Measurements from ENCODE around the gene ELMOD3. TPM values are rescaled to one million over a fixed set of nuclear protein-coding genes. Genes with fewer than 3 reads are reported as not detected.
"Not testable (repeated sequence)": the region's sequence is repeated elsewhere in the genome, so short reads cannot be mapped to it uniquely, and the experiment has no call there.

Gene ELMOD3
- total and polyA plus RNA-seq, 7 experiments from 2014 or later, result 9.4 to 33.3 (median 21.0) TPM

DNA sequence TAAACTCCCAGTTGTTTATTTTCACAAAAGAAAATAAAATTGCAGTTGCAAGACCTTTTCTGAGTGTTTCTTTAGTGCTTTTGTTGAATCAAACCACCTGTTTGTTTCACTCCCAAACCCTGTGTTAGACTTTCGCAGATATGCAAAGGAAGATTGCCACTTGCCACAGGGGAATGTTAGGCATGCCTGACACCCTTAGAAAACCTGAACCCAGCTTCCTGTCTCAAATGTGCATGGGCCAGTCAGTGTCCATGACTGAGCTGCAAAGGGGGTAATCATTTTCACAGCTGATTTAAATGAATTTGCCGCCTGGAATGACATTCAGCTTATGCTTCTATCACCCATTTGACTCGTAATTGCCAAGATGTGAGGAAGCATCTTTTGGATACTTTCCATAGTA is 44.2 kb upstream of the ELMOD3 start:
- Mint-ChIP-seq H3K27ac (peak overlapping the region; percentile 58 to 98 (median 95)), H3K9me3 (peaks cover 0 to 2% (median 0%) of the 10 kb centered on the region in 11 donors), H3K4me1 (peaks cover 21 to 59% (median 46%) of the 10 kb centered on the region in 7 donors), H3K36me3 (peaks cover 0 to 21% (median 0%) of the 10 kb centered on the region in 5 donors), H3K27me3 (peaks cover 0 to 1% (median 0%) of the 10 kb centered on the region in 5 donors), H3K4me3 (peak overlapping the region; percentile 80 to 93 (median 86))
- no peaks in the 10 kb centered on the region for H3K9me3 ChIP-seq (ENCODE audit: control insufficient read depth in 2 of 3, low read length in 3 of 3)
- intact Hi-C loops (cut with micrococcal nuclease), result loop anchor here in 1 of 2 donors (1.0 kb wide), 2 partner anchors 10 to 17 kb away; partner anchors contain the start of gene TGOLN2
- peaks cover 11 to 31% of the 10 kb centered on the region in 2 donors for H3K4me1 ChIP-seq (ENCODE audit: control insufficient read depth in 2 of 2, insufficient read depth in 2 of 2, low read length in 2 of 2)
- no peak for DNase-seq
- no peak for ATAC-seq
- no peaks in the 10 kb centered on the region for H3K27me3 ChIP-seq (ENCODE audit: control insufficient read depth in 2 of 2, insufficient read depth in 2 of 2, low read length in 2 of 2)
- ChIA-PET POLR2A (interaction anchor here (1.6 to 9.5 kb wide), 3 partner anchors 10 to 229 kb away, joined by 7 to 220 read pairs (median 8); partner anchors contain the start of genes MAT2A and TGOLN2), CTCF (interaction anchor here (1.4 to 2.1 kb wide), 5 partner anchors 8 to 16 kb away, joined by 4 to 9 read pairs (median 7); no protein-coding TSS in a partner anchor)
- H3K36me3 ChIP-seq (ENCODE audit: control insufficient read depth in 2 of 3, insufficient read depth in 3 of 3, low read length in 3 of 3), result peaks cover 0 to 18% (median 0%) of the 10 kb centered on the region in 3 experiments
- H3K27ac ChIP-seq (ENCODE audit: low read depth, low read length), result peak overlapping the region; percentile 67
- H3K4me3 ChIP-seq (ENCODE audit: low read length), result no peak overlapping the region

DNA sequence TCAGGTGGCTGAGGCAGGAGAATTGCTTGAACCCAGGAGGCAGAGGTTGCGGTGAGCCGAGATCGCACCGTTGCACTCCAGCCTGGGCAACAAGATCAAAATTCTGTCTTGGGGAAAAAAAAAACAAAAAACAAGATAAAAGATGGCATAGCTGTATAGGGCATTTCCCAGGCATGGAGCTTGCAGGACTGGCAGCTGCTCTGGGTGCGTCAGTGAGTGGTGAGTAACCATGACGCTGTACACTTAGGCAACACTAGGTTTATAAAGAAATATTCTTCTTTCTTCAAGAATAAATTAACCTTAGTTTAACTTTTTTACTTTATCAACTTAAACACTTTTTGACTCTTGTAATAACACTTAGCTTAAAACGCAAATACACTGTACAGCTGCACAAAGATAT is 42.2 kb upstream of the ELMOD3 start:
- H3K4me1 ChIP-seq (ENCODE audit: control insufficient read depth in 2 of 2, insufficient read depth in 2 of 2, low read length in 2 of 2), result peaks cover 11 to 29% of the 10 kb centered on the region in 2 donors
- peaks cover 0 to 2% (median 0%) of the 10 kb centered on the region in 11 donors for H3K9me3 Mint-ChIP-seq
- CTCF ChIA-PET, result interaction anchor here (1.9 kb wide), 1 partner anchor 12 kb away, joined by 12 read pairs; no protein-coding TSS in a partner anchor
- POLR2A ChIA-PET, result interaction anchor here (0.5 to 2.0 kb wide), 7 partner anchors 11 to 836 kb away, joined by 3 to 8 read pairs (median 5); partner anchors contain the start of genes ELMOD3, RETSAT and TGOLN2
- no peaks in the 10 kb centered on the region for H3K27me3 Mint-ChIP-seq
- H3K4me3 ChIP-seq (ENCODE audit: low read length), result no peak overlapping the region
- peak; percentile 25 for ATAC-seq
- no peaks in the 10 kb centered on the region for H3K9me3 ChIP-seq (ENCODE audit: control insufficient read depth in 2 of 3, low read length in 3 of 3)
- peaks cover 27 to 46% (median 33%) of the 10 kb centered on the region in 7 donors for H3K4me1 Mint-ChIP-seq
- peak overlapping the region in 5 of 9 donors; percentile 32 to 74 (median 57) for H3K27ac Mint-ChIP-seq
- H3K4me3 Mint-ChIP-seq, result no peak overlapping the region
- H3K27me3 ChIP-seq (ENCODE audit: control insufficient read depth in 2 of 2, insufficient read depth in 2 of 2, low read length in 2 of 2), result no peaks in the 10 kb centered on the region
- peaks cover 0 to 32% (median 5%) of the 10 kb centered on the region in 3 experiments for H3K36me3 ChIP-seq (ENCODE audit: control insufficient read depth in 2 of 3, insufficient read depth in 3 of 3, low read length in 3 of 3)
- DNase-seq, result no peak
- no peak overlapping the region for H3K27ac ChIP-seq (ENCODE audit: low read depth, low read length)
- intact Hi-C loops (cut with micrococcal nuclease), result no loop called here
- H3K36me3 Mint-ChIP-seq, result peaks cover 0 to 29% (median 8%) of the 10 kb centered on the region in 5 donors

DNA sequence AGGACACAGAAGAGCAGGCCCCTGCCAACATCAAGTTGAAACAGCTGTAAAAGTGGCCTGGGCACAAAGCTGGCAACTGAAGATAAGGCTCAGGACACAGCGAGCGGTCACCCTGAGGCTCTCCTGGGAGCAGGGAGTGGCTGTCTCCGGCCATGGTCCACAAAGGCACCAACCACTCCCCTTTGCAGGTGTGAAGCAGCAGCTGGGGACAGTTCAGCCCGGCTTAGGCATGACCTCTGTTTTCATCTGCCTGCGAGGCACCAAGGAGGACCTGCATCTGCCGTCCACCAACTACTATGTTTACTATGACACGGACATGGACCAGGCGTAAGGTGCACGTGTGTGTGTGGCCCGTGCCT is 39.7 kb upstream of the ELMOD3 start:
- H3K9me3 Mint-ChIP-seq, result no peaks in the 10 kb centered on the region
- peak overlapping the region in 8 of 9 donors; percentile 3 to 71 (median 54) for H3K27ac Mint-ChIP-seq
- no peaks in the 10 kb centered on the region for H3K27me3 ChIP-seq (ENCODE audit: control insufficient read depth in 2 of 2, insufficient read depth in 2 of 2, low read length in 2 of 2)
- H3K27me3 Mint-ChIP-seq, result no peaks in the 10 kb centered on the region
- H3K36me3 Mint-ChIP-seq, result peaks cover 5 to 32% (median 17%) of the 10 kb centered on the region in 5 donors
- H3K4me1 ChIP-seq (ENCODE audit: control insufficient read depth in 2 of 2, insufficient read depth in 2 of 2, low read length in 2 of 2), result peaks cover 15 to 25% of the 10 kb centered on the region in 2 donors
- H3K9me3 ChIP-seq (ENCODE audit: control insufficient read depth in 2 of 3, low read length in 3 of 3), result no peaks in the 10 kb centered on the region
- DNase-seq, result no peak
- intact Hi-C loops (cut with micrococcal nuclease), result no loop called here
- H3K36me3 ChIP-seq (ENCODE audit: control insufficient read depth in 2 of 3, insufficient read depth in 3 of 3, low read length in 3 of 3), result peaks cover 0 to 47% (median 13%) of the 10 kb centered on the region in 3 experiments
- H3K27ac ChIP-seq (ENCODE audit: low read depth, low read length), result no peak overlapping the region
- POLR2A ChIA-PET, result interaction anchor here (0.5 to 2.0 kb wide), 6 partner anchors 8 to 856 kb away, joined by 3 to 12 read pairs (median 4); partner anchors contain the start of genes ST3GAL5, SUCLG1 and TGOLN2
- H3K4me3 Mint-ChIP-seq, result no peak overlapping the region
- no peak for ATAC-seq
- H3K4me1 Mint-ChIP-seq, result peaks cover 27 to 46% (median 32%) of the 10 kb centered on the region in 7 donors
- CTCF ChIA-PET, result no interaction called here
- H3K4me3 ChIP-seq (ENCODE audit: low read length), result no peak overlapping the region

DNA sequence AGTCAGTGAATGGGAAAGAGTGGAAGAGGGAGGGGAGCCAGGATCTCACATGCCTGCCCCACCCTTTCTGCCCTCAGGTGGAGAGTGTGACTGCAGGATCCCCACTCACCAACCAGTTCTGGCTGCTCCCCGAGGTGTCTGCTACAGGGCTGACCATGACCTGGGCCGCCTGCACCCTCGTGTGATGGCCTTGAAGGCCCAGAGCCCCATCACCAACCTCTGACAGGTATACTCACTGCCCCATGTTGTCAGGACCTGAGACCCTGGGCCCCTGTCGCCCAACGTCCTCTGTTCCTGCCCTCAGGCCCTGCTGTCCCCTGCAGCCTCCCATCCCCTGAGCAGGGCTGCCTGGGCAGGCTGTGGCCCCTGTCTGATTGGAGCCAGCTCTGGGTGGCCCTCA is 38.6 kb upstream of the ELMOD3 start:
- peaks cover 25 to 29% of the 10 kb centered on the region in 2 donors for H3K4me1 ChIP-seq (ENCODE audit: control insufficient read depth in 2 of 2, insufficient read depth in 2 of 2, low read length in 2 of 2)
- H3K4me3 ChIP-seq (ENCODE audit: low read length); H3K27me3 ChIP-seq (ENCODE audit: control insufficient read depth in 2 of 2, insufficient read depth in 2 of 2, low read length in 2 of 2); DNase-seq; H3K27me3 Mint-ChIP-seq; intact Hi-C loops (cut with micrococcal nuclease); CTCF ChIA-PET; H3K27ac ChIP-seq (ENCODE audit: low read depth, low read length); H3K9me3 ChIP-seq (ENCODE audit: control insufficient read depth in 2 of 3, low read length in 3 of 3); H3K4me3 Mint-ChIP-seq; H3K9me3 Mint-ChIP-seq; ATAC-seq: not testable (repeated sequence)
- peaks cover 15 to 40% (median 27%) of the 10 kb centered on the region in 5 donors for H3K36me3 Mint-ChIP-seq
- H3K4me1 Mint-ChIP-seq, result peaks cover 33 to 48% (median 37%) of the 10 kb centered on the region in 7 donors
- H3K27ac Mint-ChIP-seq, result peak overlapping the region in 2 of 9 donors; percentile 65 to 71
- POLR2A ChIA-PET, result interaction anchor here (12.6 kb wide), 1 partner anchor 9 kb away, joined by 220 read pairs; no protein-coding TSS in a partner anchor
- H3K36me3 ChIP-seq (ENCODE audit: control insufficient read depth in 2 of 3, insufficient read depth in 3 of 3, low read length in 3 of 3), result peaks cover 5 to 57% (median 18%) of the 10 kb centered on the region in 3 experiments

DNA sequence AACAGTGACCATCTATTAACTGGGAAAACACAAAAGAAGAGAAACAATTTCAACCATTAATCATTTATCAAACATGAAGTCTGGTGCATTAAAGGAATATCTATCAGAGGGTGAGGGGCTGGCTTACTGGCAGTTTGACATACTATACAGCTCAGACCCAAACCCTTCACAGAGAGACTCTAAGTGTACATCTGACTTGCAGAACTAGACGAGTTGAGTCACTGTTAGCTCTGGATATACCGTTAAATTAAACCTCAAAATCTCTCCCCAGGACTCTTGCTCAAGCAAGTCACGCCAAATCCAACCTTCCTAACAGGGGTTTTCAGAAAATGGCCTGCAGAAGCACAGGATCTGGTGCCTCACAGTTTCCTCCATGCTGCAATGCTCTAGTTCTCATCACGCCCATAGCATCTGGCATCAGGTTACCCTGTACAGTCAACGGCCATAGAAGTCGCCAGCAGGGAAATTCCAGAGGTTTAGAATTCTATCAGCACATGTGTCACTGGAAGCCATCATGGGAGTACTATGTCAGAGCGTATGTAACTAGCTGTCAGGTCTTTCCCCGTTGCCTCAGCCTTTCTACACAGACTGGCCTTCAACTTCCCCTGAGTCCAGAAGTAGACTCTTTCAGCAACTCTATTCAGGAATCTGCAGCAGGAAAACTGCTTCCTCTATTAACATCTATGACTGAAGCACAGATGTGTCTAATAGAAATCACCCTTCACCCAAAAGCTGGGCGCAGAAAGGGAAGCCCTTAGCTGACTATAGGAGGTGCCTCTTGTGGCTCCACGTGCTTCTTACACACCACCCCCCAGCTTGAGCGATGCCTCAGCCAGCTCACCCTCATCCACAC is 36.1 kb upstream of the ELMOD3 start:
- DNase-seq, result peak in 2 of 9 donors; percentile 33 to 37
- no peaks in the 10 kb centered on the region for H3K9me3 Mint-ChIP-seq

DNA sequence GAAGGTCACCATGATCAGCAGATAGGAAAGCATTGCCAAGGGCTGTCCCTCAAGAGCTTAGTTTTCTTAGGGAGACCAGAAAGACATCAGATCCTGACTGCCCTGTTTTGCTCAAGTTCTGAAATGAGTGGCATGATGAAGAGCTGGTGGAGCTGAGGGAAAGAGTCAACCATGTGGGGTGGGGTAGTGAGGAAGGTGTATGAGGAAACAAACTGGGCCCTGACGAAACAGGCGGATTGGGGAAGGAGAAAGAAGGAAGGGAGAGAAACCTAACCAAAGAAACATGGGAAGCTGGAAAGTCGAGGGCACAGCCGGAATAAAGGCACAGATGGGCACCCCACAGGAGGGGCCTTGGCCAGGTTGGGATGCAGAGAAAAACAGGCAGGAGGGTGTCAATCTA is 34.8 kb upstream of the ELMOD3 start:
- Mint-ChIP-seq H3K36me3 (peaks cover 15 to 67% (median 53%) of the 10 kb centered on the region in 5 donors), H3K27ac (peak overlapping the region; percentile 3 to 100 (median 83)), H3K27me3 (no peaks in the 10 kb centered on the region), H3K9me3 (no peaks in the 10 kb centered on the region), H3K4me1 (peaks cover 60 to 76% (median 72%) of the 10 kb centered on the region in 7 donors), H3K4me3 (peak overlapping the region; percentile 46 to 100 (median 66))
- Histone ChIP-seq H3K27me3 (ENCODE audit: control insufficient read depth in 2 of 2, insufficient read depth in 2 of 2, low read length in 2 of 2) (no peaks in the 10 kb centered on the region), H3K9me3 (ENCODE audit: control insufficient read depth in 2 of 3, low read length in 3 of 3) (no peaks in the 10 kb centered on the region), H3K4me1 (ENCODE audit: control insufficient read depth in 2 of 2, insufficient read depth in 2 of 2, low read length in 2 of 2) (peaks cover 64 to 67% of the 10 kb centered on the region in 2 donors), H3K36me3 (ENCODE audit: control insufficient read depth in 2 of 3, insufficient read depth in 3 of 3, low read length in 3 of 3) (peaks cover 36 to 81% (median 40%) of the 10 kb centered on the region in 3 experiments), H3K27ac (ENCODE audit: low read depth, low read length) (peak overlapping the region; percentile 50), H3K4me3 (ENCODE audit: low read length) (no peak overlapping the region)
- no peak for DNase-seq
- ATAC-seq, result no peak
- ChIA-PET POLR2A (interaction anchor here (1.2 to 12.6 kb wide), 4 partner anchors 7 to 35 kb away, joined by 3 to 220 read pairs (median 24); partner anchors contain the start of genes ELMOD3, RETSAT and TGOLN2), CTCF (interaction anchor here (1.3 kb wide), 1 partner anchor 21 kb away, joined by 3 read pairs; no protein-coding TSS in a partner anchor)
- intact Hi-C loops (cut with micrococcal nuclease), result loop anchor here in 1 of 2 donors (10.0 kb wide), 1 partner anchor 715 kb away; no protein-coding TSS in a partner anchor

More for the DNA sequence above, 36.1 kb upstream of the ELMOD3 start:
- H3K4me3 ChIP-seq (ENCODE audit: low read length), result no peak overlapping the region
- H3K36me3 Mint-ChIP-seq, result peaks cover 15 to 55% (median 48%) of the 10 kb centered on the region in 5 donors
- H3K9me3 ChIP-seq (ENCODE audit: control insufficient read depth in 2 of 3, low read length in 3 of 3), result no peaks in the 10 kb centered on the region
- ChIA-PET CTCF (interaction anchor here (1.6 kb wide), 1 partner anchor 9 kb away, joined by 4 read pairs; no protein-coding TSS in a partner anchor), POLR2A (interaction anchor here (0.7 to 12.6 kb wide), 6 partner anchors 9 to 36 kb away, joined by 3 to 220 read pairs (median 8); partner anchors contain the start of genes ELMOD3, RETSAT and TGOLN2)
- intact Hi-C loops (cut with micrococcal nuclease), result loop anchor here in 1 of 2 donors (1.0 kb wide), 1 partner anchor 8 kb away; no protein-coding TSS in a partner anchor
- H3K36me3 ChIP-seq (ENCODE audit: control insufficient read depth in 2 of 3, insufficient read depth in 3 of 3, low read length in 3 of 3), result peaks cover 25 to 80% (median 26%) of the 10 kb centered on the region in 3 experiments
- H3K4me3 Mint-ChIP-seq, result peak overlapping the region; percentile 13 to 100 (median 60)
- H3K27me3 Mint-ChIP-seq, result no peaks in the 10 kb centered on the region
- peak overlapping the region; percentile 40 for H3K27ac ChIP-seq (ENCODE audit: low read depth, low read length)
- no peaks in the 10 kb centered on the region for H3K27me3 ChIP-seq (ENCODE audit: control insufficient read depth in 2 of 2, insufficient read depth in 2 of 2, low read length in 2 of 2)
- ATAC-seq, result peak; percentile 64
- peaks cover 51 to 54% of the 10 kb centered on the region in 2 donors for H3K4me1 ChIP-seq (ENCODE audit: control insufficient read depth in 2 of 2, insufficient read depth in 2 of 2, low read length in 2 of 2)
- H3K4me1 Mint-ChIP-seq, result peaks cover 53 to 66% (median 61%) of the 10 kb centered on the region in 7 donors
- H3K27ac Mint-ChIP-seq, result peak overlapping the region in 8 of 9 donors; percentile 61 to 100 (median 90)

Data from naive thymus-derived CD4-positive, alpha-beta T cell (primary cell).